ENCODE results near the gene KCNIP1.

- TF ChIP-seq NFIC (IDR thresholded peaks at IDR 0.05) = no peak
- no peak for TF ChIP-seq EGR1 (IDR thresholded peaks at IDR 0.05)
- no peak for TF ChIP-seq ZBTB7A (IDR thresholded peaks at IDR 0.05; ENCODE audit: low read depth)
- no peak for TF ChIP-seq MAX (IDR thresholded peaks at IDR 0.05)
- TF ChIP-seq TEAD4 (IDR thresholded peaks at IDR 0.05) = no peak
- no peak for TF ChIP-seq EP300 (IDR thresholded peaks at IDR 0.05; ENCODE audit: borderline replicate concordance)
- no peak for TF ChIP-seq TAF1 (IDR thresholded peaks at IDR 0.05; ENCODE audit: low read depth)
These were observed 59.0 kb downstream of the KCNIP1 start for GRCh38 chr5:170562875-170563228.

All from Ishikawa (cell line).